Omental fat pad (tissue), 4 donors: Measurements from ENCODE around the gene DMRTB1. TPM values are rescaled to one million over a fixed set of nuclear protein-coding genes. Genes with fewer than 3 reads are reported as not detected.
A peak's percentile ranks its signal among the peaks of the same experiment; 100 is the strongest.

Source experiments
- ATAC-seq: fragments of 150-250 bp; one replicate; pipeline ENCODE4 v1.9.1; 2016; ENCODE audit warnings: mild to moderate bottlenecking, moderate library complexity; ENCODE audit not compliant: low FRiP score
- DNase-seq: peaks from one replicate; pipeline ENCODE4 v3.0.0-alpha.2; 2019; ENCODE audit warnings: low spot score
- total RNA-seq, 4 donors: library from RNA; depleted of rRNA; stranded (reverse); fragments of >200 nt; gene quantifications; one replicate each; pipeline ENCODE4 v1.1.0, GENCODE V29; 2016
- TF ChIP-seq, protein P1 (sequence below), 3 donors: fragments of 450-650 bp; IDR thresholded peaks; one replicate each; pipeline ENCODE4 v1.5.1; 2016 to 2017; ENCODE audit warnings: antibody characterized with exemption in 3 of 3, mild to moderate bottlenecking in 3 of 3, moderate library complexity in 2 of 3

The DMRTB1 gene
- total RNA-seq, 4 donors from 2014 or later: not detected

GRCh38 chr1:53485478-53486394 lies 26.5 kb downstream of the DMRTB1 start:
- ATAC-seq (no peak), DNase-seq (peak; percentile 60)
- TF ChIP-seq, protein P1, sequence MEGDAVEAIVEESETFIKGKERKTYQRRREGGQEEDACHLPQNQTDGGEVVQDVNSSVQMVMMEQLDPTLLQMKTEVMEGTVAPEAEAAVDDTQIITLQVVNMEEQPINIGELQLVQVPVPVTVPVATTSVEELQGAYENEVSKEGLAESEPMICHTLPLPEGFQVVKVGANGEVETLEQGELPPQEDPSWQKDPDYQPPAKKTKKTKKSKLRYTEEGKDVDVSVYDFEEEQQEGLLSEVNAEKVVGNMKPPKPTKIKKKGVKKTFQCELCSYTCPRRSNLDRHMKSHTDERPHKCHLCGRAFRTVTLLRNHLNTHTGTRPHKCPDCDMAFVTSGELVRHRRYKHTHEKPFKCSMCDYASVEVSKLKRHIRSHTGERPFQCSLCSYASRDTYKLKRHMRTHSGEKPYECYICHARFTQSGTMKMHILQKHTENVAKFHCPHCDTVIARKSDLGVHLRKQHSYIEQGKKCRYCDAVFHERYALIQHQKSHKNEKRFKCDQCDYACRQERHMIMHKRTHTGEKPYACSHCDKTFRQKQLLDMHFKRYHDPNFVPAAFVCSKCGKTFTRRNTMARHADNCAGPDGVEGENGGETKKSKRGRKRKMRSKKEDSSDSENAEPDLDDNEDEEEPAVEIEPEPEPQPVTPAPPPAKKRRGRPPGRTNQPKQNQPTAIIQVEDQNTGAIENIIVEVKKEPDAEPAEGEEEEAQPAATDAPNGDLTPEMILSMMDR (IDR thresholded peaks at IDR 0.05): peak in 1 of 3 donors; percentile 50

DNA sequence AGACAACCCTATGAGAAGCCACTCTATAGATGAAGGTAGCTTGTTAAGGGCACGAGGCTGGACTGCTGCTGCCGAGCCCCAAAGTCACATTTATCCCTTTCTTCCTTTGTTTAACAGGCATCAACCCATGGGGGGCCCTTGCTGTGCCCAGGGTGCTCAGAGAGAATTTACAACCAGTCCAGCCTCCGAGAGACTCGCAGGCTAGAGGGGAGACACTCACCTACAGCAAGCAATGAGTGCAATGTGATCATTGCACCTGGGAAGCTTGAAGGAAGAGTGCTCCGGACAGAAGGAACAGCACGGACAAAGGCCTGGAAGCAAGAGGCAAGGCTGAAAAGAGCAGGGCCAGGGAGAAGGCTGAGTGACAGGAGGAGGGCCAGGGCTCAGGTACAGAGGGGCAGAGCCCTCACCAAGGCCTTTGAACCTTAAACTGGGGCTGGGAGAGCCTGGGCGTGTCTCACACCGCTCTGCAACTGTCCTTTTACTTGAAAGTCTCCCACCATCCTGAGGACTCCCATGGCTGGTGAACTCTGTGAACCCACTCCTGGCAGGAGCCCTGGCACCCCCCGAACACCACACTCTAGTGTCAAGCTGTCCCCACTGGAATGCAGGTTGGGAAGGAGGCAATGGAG lies 27.3 kb downstream of the DMRTB1 start:
- no peak for ATAC-seq
- no peak for DNase-seq
- TF ChIP-seq, protein P1 (IDR thresholded peaks at IDR 0.05): no peak

- TF ChIP-seq, protein P1 (IDR thresholded peaks at IDR 0.05): no peak
- ATAC-seq (no peak), DNase-seq (no peak)
Measured at GRCh38 chr1:53490351-53490750, 31.2 kb downstream of the DMRTB1 start.

GRCh38 chr1:53495633-53496345 lies 36.6 kb downstream of the DMRTB1 start:
- TF ChIP-seq, protein P1 (IDR thresholded peaks at IDR 0.05): no peak
- DNase-seq (no peak), ATAC-seq (no peak)

- DNase-seq (no peak), ATAC-seq (no peak)
- TF ChIP-seq, protein P1 (IDR thresholded peaks at IDR 0.05): no peak
Measured at GRCh38 chr1:53498555-53499131, 39.4 kb downstream of the DMRTB1 start.

DNA sequence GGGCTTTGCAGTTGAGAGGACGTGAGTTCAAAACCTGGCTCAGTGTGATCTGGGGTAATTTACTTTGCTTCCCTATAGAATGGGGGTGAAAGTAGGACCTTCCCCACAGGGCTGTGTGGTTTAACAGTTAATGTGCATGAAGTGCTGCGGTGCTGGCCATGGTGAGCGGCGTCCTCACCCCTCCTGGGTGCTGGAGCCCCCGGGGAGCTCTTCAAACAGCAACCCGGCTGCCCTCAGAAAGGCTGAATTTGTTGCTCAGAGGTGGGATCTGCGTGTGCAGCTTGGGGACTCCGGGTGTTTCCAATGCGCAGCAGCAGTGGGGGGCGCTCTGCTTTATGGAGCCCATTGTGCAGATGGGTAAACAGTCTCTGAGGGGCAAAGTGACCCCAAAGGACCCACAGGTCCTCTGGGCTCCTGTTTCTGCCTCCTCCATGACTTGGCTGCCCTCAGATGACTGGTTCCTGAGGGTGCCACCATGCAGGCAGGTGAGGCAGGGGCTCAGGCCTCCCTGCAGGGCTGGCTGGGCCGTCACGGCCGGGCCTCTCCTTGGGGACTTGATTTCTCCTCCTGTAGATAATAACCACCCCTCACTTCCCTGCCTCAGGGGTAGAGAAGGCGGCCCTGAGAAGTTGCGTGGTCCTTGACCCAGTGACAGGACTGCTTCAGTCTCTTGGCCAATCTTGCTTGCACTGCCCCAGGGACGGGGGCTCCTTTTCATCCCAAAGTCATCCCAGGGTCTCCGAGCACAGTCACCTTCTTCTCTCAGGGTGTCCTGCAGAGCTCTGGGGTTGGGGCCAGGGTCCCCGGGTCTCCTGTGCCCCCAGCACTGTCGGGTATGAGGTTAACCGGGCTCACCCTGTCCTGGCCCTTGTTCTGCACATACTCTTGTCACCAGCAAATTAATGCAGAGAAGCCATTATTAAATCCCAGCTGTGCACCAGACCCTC lies 40.3 kb downstream of the DMRTB1 start:
- DNase-seq (no peak), ATAC-seq (no peak)

More for the DNA sequence above, 40.3 kb downstream of the DMRTB1 start:
- TF ChIP-seq, protein P1 (IDR thresholded peaks at IDR 0.05): no peak
